ENCODE data around the gene PRRC1. TPM values are rescaled to one million over a fixed set of nuclear protein-coding genes. Genes with fewer than 3 reads are reported as not detected.

Gene PRRC1
- total RNA-seq, 1 experiment from 2014 or later = 53.2 TPM

DNA sequence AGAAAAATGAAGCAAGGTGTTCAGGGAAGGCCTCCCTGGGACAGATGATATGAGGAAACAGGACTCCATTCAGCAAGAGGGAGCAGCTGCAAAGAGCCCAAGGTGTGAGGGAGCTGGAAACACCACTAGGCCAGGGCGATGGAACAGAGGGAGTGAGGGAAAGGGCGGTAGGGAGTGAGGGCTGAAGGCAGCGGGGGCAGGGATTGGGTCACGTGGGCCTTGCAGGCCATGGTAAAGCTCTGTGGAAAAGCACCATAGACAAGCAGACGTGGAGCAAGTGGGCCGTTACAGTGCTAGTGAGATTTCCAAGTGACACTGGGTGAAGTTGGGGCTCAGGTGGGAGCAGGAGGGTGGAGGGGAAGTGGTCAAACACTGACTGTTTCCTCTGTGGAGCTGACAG lies 10.8 kb upstream of the PRRC1 start:
- H3K4me3 ChIP-seq (replicated peaks in 1 of 2; ENCODE audit: low read depth in 1 of 2, low read length in 2 of 2) = no peak overlapping the region
- DNase-seq (ENCODE audit: low read depth, low spot score) = no peak
- intact Hi-C loops (cut with micrococcal nuclease) = no loop called here
- no peaks in the 10 kb centered on the region for H3K9me2 ChIP-seq (ENCODE audit: insufficient read depth)
- ChIA-PET RAD21 (ENCODE audit: low non-redundant PET in 1 of 2, low total read pairs in 2 of 2, uncharacterized antibody in 2 of 2, unreplicated experiment in 2 of 2) (no interaction called here), CTCF (interaction anchor here (1.0 to 4.2 kb wide), 2 partner anchors 14 to 30 kb away, joined by 3 to 20 read pairs; no protein-coding TSS in a partner anchor), POLR2A (no interaction called here)
- H3K4me2 ChIP-seq (ENCODE audit: low read length) = no peak overlapping the region
- H4K20me1 ChIP-seq (ENCODE audit: insufficient read depth) = no peaks in the 10 kb centered on the region
- H3K27me3 ChIP-seq (ENCODE audit: insufficient read depth, low read length) = no peaks in the 10 kb centered on the region
- no peak overlapping the region for H3K9ac ChIP-seq (ENCODE audit: low read length)
- no peaks in the 10 kb centered on the region for H3K79me2 ChIP-seq (ENCODE audit: insufficient read depth, low read length)
- TF ChIP-seq, protein P1, sequence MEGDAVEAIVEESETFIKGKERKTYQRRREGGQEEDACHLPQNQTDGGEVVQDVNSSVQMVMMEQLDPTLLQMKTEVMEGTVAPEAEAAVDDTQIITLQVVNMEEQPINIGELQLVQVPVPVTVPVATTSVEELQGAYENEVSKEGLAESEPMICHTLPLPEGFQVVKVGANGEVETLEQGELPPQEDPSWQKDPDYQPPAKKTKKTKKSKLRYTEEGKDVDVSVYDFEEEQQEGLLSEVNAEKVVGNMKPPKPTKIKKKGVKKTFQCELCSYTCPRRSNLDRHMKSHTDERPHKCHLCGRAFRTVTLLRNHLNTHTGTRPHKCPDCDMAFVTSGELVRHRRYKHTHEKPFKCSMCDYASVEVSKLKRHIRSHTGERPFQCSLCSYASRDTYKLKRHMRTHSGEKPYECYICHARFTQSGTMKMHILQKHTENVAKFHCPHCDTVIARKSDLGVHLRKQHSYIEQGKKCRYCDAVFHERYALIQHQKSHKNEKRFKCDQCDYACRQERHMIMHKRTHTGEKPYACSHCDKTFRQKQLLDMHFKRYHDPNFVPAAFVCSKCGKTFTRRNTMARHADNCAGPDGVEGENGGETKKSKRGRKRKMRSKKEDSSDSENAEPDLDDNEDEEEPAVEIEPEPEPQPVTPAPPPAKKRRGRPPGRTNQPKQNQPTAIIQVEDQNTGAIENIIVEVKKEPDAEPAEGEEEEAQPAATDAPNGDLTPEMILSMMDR (IDR thresholded peaks at IDR 0.05 in 2 of 3, conservative IDR thresholded peaks at IDR 0.05 in 1 of 3; ENCODE audit: borderline replicate concordance in 1 of 3, insufficient read depth in 1 of 3, low read depth in 2 of 3, low read length in 2 of 3) = no peak
- TF ChIP-seq FOSL1 (IDR thresholded peaks at IDR 0.05; ENCODE audit: low read depth) (no peak), YY1 (IDR thresholded peaks at IDR 0.05; ENCODE audit: extremely low read depth, insufficient replicate concordance, low read depth, low read length) (no peak), EZH2phosphoT487 (IDR thresholded peaks at IDR 0.05; ENCODE audit: borderline replicate concordance) (no peak)
- TF ChIP-seq, protein P2, sequence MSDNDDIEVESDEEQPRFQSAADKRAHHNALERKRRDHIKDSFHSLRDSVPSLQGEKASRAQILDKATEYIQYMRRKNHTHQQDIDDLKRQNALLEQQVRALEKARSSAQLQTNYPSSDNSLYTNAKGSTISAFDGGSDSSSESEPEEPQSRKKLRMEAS (IDR thresholded peaks at IDR 0.05) = no peak
- no peak for ATAC-seq
- no peaks in the 10 kb centered on the region for H3K9me3 ChIP-seq (ENCODE audit: control insufficient read depth in 1 of 2, insufficient read depth in 1 of 2, low read depth in 1 of 2, low read length in 2 of 2)
- H3K27ac ChIP-seq (ENCODE audit: low read depth, low read length) = no peak overlapping the region
- BruUV-seq (replicated peaks) = no TSS peak
- H3K36me3 ChIP-seq (ENCODE audit: control insufficient read depth in 1 of 2, insufficient read depth in 2 of 2, low read length in 2 of 2) = no peaks in the 10 kb centered on the region
- H2AFZ ChIP-seq (ENCODE audit: low read depth, low read length, poor library complexity, severe bottlenecking) = no peak overlapping the region
- H3K4me1 ChIP-seq (ENCODE audit: control insufficient read depth in 1 of 2, insufficient read depth in 2 of 2, low read length in 2 of 2) = no peaks in the 10 kb centered on the region

DNA sequence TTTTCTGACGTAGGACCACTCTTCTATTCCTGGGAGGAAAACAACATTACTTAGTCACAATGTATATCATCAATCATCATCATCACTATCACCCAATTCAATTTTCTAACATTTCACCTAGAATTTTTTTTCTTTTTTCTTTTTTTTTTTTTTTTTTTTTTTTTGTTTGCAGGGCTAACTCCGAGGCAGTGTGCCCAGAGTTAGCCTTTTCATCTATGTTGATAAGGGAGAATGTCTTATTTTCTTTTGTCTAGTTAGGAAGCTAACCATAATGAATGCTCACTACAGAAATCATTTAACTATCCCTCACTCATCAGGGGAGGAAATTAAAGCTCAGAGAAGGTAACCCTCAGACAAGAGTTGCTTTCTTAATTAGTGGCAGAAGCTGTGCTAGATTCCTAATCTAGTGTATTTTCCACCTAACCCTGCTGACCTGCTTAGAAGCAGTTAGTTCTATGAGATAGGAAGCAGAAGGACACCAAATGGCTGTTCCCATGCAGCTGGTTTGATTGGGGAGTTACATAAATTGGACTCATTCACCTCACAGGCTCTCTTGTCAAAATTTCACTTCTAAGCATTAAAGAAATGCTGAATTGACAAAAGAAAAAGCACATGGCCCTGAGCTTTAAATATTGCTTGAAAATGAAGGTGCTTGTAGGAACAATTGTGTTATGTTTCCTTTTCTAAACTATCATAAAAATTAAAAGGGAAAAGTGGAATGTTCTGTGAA lies 8.6 kb upstream of the PRRC1 start:
- ChIA-PET RAD21 (ENCODE audit: low non-redundant PET in 1 of 2, low total read pairs in 2 of 2, uncharacterized antibody in 2 of 2, unreplicated experiment in 2 of 2) (no interaction called here), POLR2A (no interaction called here), CTCF (interaction anchor here (4.2 kb wide), 1 partner anchor 16 kb away, joined by 20 read pairs; no protein-coding TSS in a partner anchor)
- Histone ChIP-seq H3K9ac (ENCODE audit: low read length) (no peak overlapping the region), H3K4me3 (replicated peaks in 1 of 2; ENCODE audit: low read depth in 1 of 2, low read length in 2 of 2) (no peak overlapping the region), H3K27me3 (ENCODE audit: insufficient read depth, low read length) (no peaks in the 10 kb centered on the region), H3K79me2 (ENCODE audit: insufficient read depth, low read length) (no peaks in the 10 kb centered on the region), H3K27ac (ENCODE audit: low read depth, low read length) (no peak overlapping the region), H3K9me3 (ENCODE audit: control insufficient read depth in 1 of 2, insufficient read depth in 1 of 2, low read depth in 1 of 2, low read length in 2 of 2) (no peaks in the 10 kb centered on the region), H2AFZ (ENCODE audit: low read depth, low read length, poor library complexity, severe bottlenecking) (no peak overlapping the region), H3K9me2 (ENCODE audit: insufficient read depth) (no peaks in the 10 kb centered on the region), H3K36me3 (ENCODE audit: control insufficient read depth in 1 of 2, insufficient read depth in 2 of 2, low read length in 2 of 2) (no peaks in the 10 kb centered on the region), H3K4me1 (ENCODE audit: control insufficient read depth in 1 of 2, insufficient read depth in 2 of 2, low read length in 2 of 2) (no peaks in the 10 kb centered on the region), H4K20me1 (ENCODE audit: insufficient read depth) (no peaks in the 10 kb centered on the region), H3K4me2 (ENCODE audit: low read length) (no peak overlapping the region)
- DNase-seq (ENCODE audit: low read depth, low spot score) (no peak), ATAC-seq (no peak)
- intact Hi-C loops (cut with micrococcal nuclease) = no loop called here
- no TSS peak for BruUV-seq (replicated peaks)
- TF ChIP-seq ELF1 (IDR thresholded peaks at IDR 0.05; ENCODE audit: borderline replicate concordance, low read depth) (no peak), SIN3A (IDR thresholded peaks at IDR 0.05; ENCODE audit: low read depth) (no peak), CEBPB (IDR thresholded peaks at IDR 0.05; ENCODE audit: low read depth) (no peak), JUND (IDR thresholded peaks at IDR 0.05) (no peak), EGR1 (IDR thresholded peaks at IDR 0.05; ENCODE audit: low read depth) (no peak), SP1 (IDR thresholded peaks at IDR 0.05; ENCODE audit: low read depth) (no peak)
- TF ChIP-seq, protein P2 (IDR thresholded peaks at IDR 0.05) = no peak
- TF ChIP-seq, protein P3, sequence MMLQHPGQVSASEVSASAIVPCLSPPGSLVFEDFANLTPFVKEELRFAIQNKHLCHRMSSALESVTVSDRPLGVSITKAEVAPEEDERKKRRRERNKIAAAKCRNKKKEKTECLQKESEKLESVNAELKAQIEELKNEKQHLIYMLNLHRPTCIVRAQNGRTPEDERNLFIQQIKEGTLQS (IDR thresholded peaks at IDR 0.05) = no peak
- TF ChIP-seq, protein P4, sequence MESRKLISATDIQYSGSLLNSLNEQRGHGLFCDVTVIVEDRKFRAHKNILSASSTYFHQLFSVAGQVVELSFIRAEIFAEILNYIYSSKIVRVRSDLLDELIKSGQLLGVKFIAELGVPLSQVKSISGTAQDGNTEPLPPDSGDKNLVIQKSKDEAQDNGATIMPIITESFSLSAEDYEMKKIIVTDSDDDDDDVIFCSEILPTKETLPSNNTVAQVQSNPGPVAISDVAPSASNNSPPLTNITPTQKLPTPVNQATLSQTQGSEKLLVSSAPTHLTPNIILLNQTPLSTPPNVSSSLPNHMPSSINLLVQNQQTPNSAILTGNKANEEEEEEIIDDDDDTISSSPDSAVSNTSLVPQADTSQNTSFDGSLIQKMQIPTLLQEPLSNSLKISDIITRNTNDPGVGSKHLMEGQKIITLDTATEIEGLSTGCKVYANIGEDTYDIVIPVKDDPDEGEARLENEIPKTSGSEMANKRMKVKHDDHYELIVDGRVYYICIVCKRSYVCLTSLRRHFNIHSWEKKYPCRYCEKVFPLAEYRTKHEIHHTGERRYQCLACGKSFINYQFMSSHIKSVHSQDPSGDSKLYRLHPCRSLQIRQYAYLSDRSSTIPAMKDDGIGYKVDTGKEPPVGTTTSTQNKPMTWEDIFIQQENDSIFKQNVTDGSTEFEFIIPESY (IDR thresholded peaks at IDR 0.05; ENCODE audit: extremely low read depth, insufficient replicate concordance, low read length) = no peak

All from HCT116 (cell line).